ENCODE data around the gene IGF2BP2. TPM values are rescaled to one million over a fixed set of nuclear protein-coding genes. Genes with fewer than 3 reads are reported as not detected.
"Not testable (repeated sequence)": the region's sequence is repeated elsewhere in the genome, so short reads cannot be mapped to it uniquely, and the experiment has no call there.

The IGF2BP2 gene
- total RNA-seq, 2 donors from 2014 or later, result 143 to 162 TPM

- no peaks in the 10 kb centered on the region for H3K9me3 ChIP-seq (ENCODE audit: control insufficient read depth, low read length)
- Mint-ChIP-seq H3K9me3 (no peaks in the 10 kb centered on the region), H3K27me3 (ENCODE audit: insufficient read depth) (no peaks in the 10 kb centered on the region), H3K4me3 (no peak overlapping the region), H3K36me3 (ENCODE audit: low read depth) (no peaks in the 10 kb centered on the region), H3K4me1 (peaks cover 5% of the 10 kb centered on the region), H3K27ac (no peak overlapping the region)
- H3K27me3 ChIP-seq (ENCODE audit: control insufficient read depth, insufficient read depth, low read length, poor library complexity, severe bottlenecking), result no peaks in the 10 kb centered on the region
- TF ChIP-seq, protein P1, sequence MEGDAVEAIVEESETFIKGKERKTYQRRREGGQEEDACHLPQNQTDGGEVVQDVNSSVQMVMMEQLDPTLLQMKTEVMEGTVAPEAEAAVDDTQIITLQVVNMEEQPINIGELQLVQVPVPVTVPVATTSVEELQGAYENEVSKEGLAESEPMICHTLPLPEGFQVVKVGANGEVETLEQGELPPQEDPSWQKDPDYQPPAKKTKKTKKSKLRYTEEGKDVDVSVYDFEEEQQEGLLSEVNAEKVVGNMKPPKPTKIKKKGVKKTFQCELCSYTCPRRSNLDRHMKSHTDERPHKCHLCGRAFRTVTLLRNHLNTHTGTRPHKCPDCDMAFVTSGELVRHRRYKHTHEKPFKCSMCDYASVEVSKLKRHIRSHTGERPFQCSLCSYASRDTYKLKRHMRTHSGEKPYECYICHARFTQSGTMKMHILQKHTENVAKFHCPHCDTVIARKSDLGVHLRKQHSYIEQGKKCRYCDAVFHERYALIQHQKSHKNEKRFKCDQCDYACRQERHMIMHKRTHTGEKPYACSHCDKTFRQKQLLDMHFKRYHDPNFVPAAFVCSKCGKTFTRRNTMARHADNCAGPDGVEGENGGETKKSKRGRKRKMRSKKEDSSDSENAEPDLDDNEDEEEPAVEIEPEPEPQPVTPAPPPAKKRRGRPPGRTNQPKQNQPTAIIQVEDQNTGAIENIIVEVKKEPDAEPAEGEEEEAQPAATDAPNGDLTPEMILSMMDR (conservative IDR thresholded peaks at IDR 0.05), result no peak
- H3K9ac ChIP-seq (ENCODE audit: extremely low read depth, low read length, poor library complexity, severe bottlenecking), result no peak overlapping the region
- no peak overlapping the region for H3K4me3 ChIP-seq (ENCODE audit: low read length)
- H3K36me3 ChIP-seq (ENCODE audit: control insufficient read depth, insufficient read depth, low read length), result no peaks in the 10 kb centered on the region
- 90 to 100% methylated on average over 1 to 2 of the region's 2 CpGs for WGBS, 2 experiments (ENCODE audit: insufficient coverage in 1 of 2, insufficient read length in 1 of 2)
- H3K27ac ChIP-seq (ENCODE audit: low read depth, low read length), result no peak overlapping the region
- no peak for DNase-seq
- H3K4me1 ChIP-seq (ENCODE audit: control insufficient read depth, insufficient read depth, low read length), result no peaks in the 10 kb centered on the region
Measured at GRCh38 chr3:185843635-185844034, 18.8 kb upstream of the IGF2BP2 start.

DNA sequence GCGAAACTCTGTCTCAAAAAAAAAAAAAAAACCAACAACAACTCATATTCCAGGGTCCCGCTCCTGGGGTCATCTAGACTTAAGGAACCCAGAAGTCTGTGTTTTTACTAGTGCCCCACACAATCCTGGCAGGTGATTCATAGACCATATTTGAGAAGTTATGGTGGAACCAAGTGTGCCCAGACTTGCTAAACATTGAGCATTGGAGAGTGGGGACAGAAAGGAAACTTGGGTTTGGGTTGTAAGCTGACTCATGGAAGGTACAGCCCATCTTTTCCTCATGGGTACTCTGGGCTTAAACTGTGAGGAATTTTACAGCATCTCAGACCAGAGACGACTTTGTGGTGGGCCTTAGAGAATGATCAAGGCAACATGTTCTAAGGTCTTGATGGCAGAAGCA is 18.3 kb upstream of the IGF2BP2 start:
- WGBS, 2 experiments (ENCODE audit: insufficient coverage in 1 of 2, insufficient read length in 1 of 2), result 90 to 96% methylated on average over 2 to 3 of the region's 3 CpGs
- no peaks in the 10 kb centered on the region for H3K27me3 ChIP-seq (ENCODE audit: control insufficient read depth, insufficient read depth, low read length, poor library complexity, severe bottlenecking)
- no peak overlapping the region for H3K4me3 Mint-ChIP-seq
- peaks cover 5% of the 10 kb centered on the region for H3K4me1 Mint-ChIP-seq
- TF ChIP-seq, protein P1 (conservative IDR thresholded peaks at IDR 0.05), result no peak
- no peaks in the 10 kb centered on the region for H3K27me3 Mint-ChIP-seq (ENCODE audit: insufficient read depth)
- H3K27ac ChIP-seq (ENCODE audit: low read depth, low read length), result no peak overlapping the region
- H3K4me3 ChIP-seq (ENCODE audit: low read length), result no peak overlapping the region
- no peaks in the 10 kb centered on the region for H3K4me1 ChIP-seq (ENCODE audit: control insufficient read depth, insufficient read depth, low read length)
- H3K27ac Mint-ChIP-seq, result no peak overlapping the region
- H3K9me3 ChIP-seq (ENCODE audit: control insufficient read depth, low read length), result no peaks in the 10 kb centered on the region
- DNase-seq, result no peak
- H3K36me3 Mint-ChIP-seq (ENCODE audit: low read depth), result no peaks in the 10 kb centered on the region
- no peak overlapping the region for H3K9ac ChIP-seq (ENCODE audit: extremely low read depth, low read length, poor library complexity, severe bottlenecking)
- H3K36me3 ChIP-seq (ENCODE audit: control insufficient read depth, insufficient read depth, low read length), result no peaks in the 10 kb centered on the region
- no peaks in the 10 kb centered on the region for H3K9me3 Mint-ChIP-seq

GRCh38 chr3:185842241-185842640 is 17.4 kb upstream of the IGF2BP2 start:
- no peaks in the 10 kb centered on the region for H3K27me3 ChIP-seq (ENCODE audit: control insufficient read depth, insufficient read depth, low read length, poor library complexity, severe bottlenecking)
- no peak overlapping the region for H3K9ac ChIP-seq (ENCODE audit: extremely low read depth, low read length, poor library complexity, severe bottlenecking)
- H3K27ac ChIP-seq (ENCODE audit: low read depth, low read length), result no peak overlapping the region
- H3K4me3 ChIP-seq (ENCODE audit: low read length), result no peak overlapping the region
- no peak overlapping the region for H3K27ac Mint-ChIP-seq
- TF ChIP-seq, protein P1 (conservative IDR thresholded peaks at IDR 0.05), result no peak
- H3K9me3 Mint-ChIP-seq, result no peaks in the 10 kb centered on the region
- H3K9me3 ChIP-seq (ENCODE audit: control insufficient read depth, low read length), result no peaks in the 10 kb centered on the region
- 90 to 95% methylated on average over 3 to 4 of the region's 4 CpGs for WGBS, 2 experiments (ENCODE audit: insufficient coverage in 1 of 2, insufficient read length in 1 of 2)
- H3K36me3 ChIP-seq (ENCODE audit: control insufficient read depth, insufficient read depth, low read length), result no peaks in the 10 kb centered on the region
- no peaks in the 10 kb centered on the region for H3K27me3 Mint-ChIP-seq (ENCODE audit: insufficient read depth)
- H3K4me1 ChIP-seq (ENCODE audit: control insufficient read depth, insufficient read depth, low read length), result no peaks in the 10 kb centered on the region
- no peak for DNase-seq
- H3K4me1 Mint-ChIP-seq, result peaks cover 5% of the 10 kb centered on the region
- H3K36me3 Mint-ChIP-seq (ENCODE audit: low read depth), result no peaks in the 10 kb centered on the region
- H3K4me3 Mint-ChIP-seq, result no peak overlapping the region

GRCh38 chr3:185838417-185838989 is 13.7 kb upstream of the IGF2BP2 start:
- H3K4me1 ChIP-seq (ENCODE audit: control insufficient read depth, insufficient read depth, low read length); DNase-seq; H3K27me3 ChIP-seq (ENCODE audit: control insufficient read depth, insufficient read depth, low read length, poor library complexity, severe bottlenecking); H3K4me1 Mint-ChIP-seq; H3K9me3 Mint-ChIP-seq; H3K27me3 Mint-ChIP-seq (ENCODE audit: insufficient read depth); H3K27ac ChIP-seq (ENCODE audit: low read depth, low read length); H3K9me3 ChIP-seq (ENCODE audit: control insufficient read depth, low read length); H3K36me3 Mint-ChIP-seq (ENCODE audit: low read depth); H3K27ac Mint-ChIP-seq; H3K4me3 ChIP-seq (ENCODE audit: low read length); H3K4me3 Mint-ChIP-seq; H3K36me3 ChIP-seq (ENCODE audit: control insufficient read depth, insufficient read depth, low read length); H3K9ac ChIP-seq (ENCODE audit: extremely low read depth, low read length, poor library complexity, severe bottlenecking): not testable (repeated sequence)
- 94% methylated on average over 4 of the region's 4 CpGs for WGBS, 2 experiments (ENCODE audit: insufficient coverage in 1 of 2, insufficient read length in 1 of 2)

Data from endodermal cell (in vitro differentiated cells).